Measurements from ENCODE around the gene TGFBR1. TPM values are rescaled to one million over a fixed set of nuclear protein-coding genes. Genes with fewer than 3 reads are reported as not detected.
A peak's percentile ranks its signal among the peaks of the same experiment; 100 is the strongest.

Gene TGFBR1
- total and polyA plus RNA-seq, 7 donors, result 5.3 to 25.7 (median 18.3) TPM

- ATAC-seq, result no peak
- 41 to 72% (median 50%) methylated on average over 3 of the region's 3 CpGs for WGBS, 3 donors
Measured at GRCh38 chr9:99074902-99075245, 30.0 kb upstream of the TGFBR1 start.

GRCh38 chr9:99075246-99075912 lies 29.5 kb upstream of the TGFBR1 start:
- Histone ChIP-seq H3K27ac (no peak overlapping the region), H3K4me3 (no peak overlapping the region), H3K9me3 (no peaks in the 10 kb centered on the region), H3K4me1 (no peaks in the 10 kb centered on the region), H3K36me3 (ENCODE audit: insufficient read depth in 1 of 2, low read depth in 1 of 2) (no peaks in the 10 kb centered on the region), H3K27me3 (ENCODE audit: insufficient read depth in 3 of 3, low read length in 2 of 3) (no peaks in the 10 kb centered on the region)
- no peak for TF ChIP-seq CTCF (IDR thresholded peaks at IDR 0.05)
- 21 to 49% (median 25%) methylated on average over 6 of the region's 6 CpGs for WGBS, 3 donors
- ATAC-seq (peak in 1 of 4 donors; percentile 35), DNase-seq (no peak)
- intact Hi-C loops (cut with DNase I), result no loop called here

More at GRCh38 chr9:99074902-99075245, 30.0 kb upstream of the TGFBR1 start:
- intact Hi-C loops (cut with DNase I), result no loop called here
- Histone ChIP-seq H3K9me3 (no peaks in the 10 kb centered on the region), H3K36me3 (ENCODE audit: insufficient read depth in 1 of 2, low read depth in 1 of 2) (no peaks in the 10 kb centered on the region), H3K27me3 (ENCODE audit: insufficient read depth in 3 of 3, low read length in 2 of 3) (no peaks in the 10 kb centered on the region), H3K4me3 (no peak overlapping the region), H3K4me1 (no peaks in the 10 kb centered on the region), H3K27ac (no peak overlapping the region)
- TF ChIP-seq CTCF (IDR thresholded peaks at IDR 0.05), result no peak
- no peak for DNase-seq

- intact Hi-C loops (cut with DNase I), result no loop called here
- Histone ChIP-seq H3K9me3 (no peaks in the 10 kb centered on the region), H3K27me3 (ENCODE audit: insufficient read depth in 3 of 3, low read length in 2 of 3) (peaks cover 0 to 4% (median 0%) of the 10 kb centered on the region in 3 donors), H3K4me3 (no peak overlapping the region), H3K27ac (no peak overlapping the region), H3K4me1 (no peaks in the 10 kb centered on the region), H3K36me3 (ENCODE audit: insufficient read depth in 1 of 2, low read depth in 1 of 2) (no peaks in the 10 kb centered on the region)
- ATAC-seq (no peak), DNase-seq (no peak)
- no peak for TF ChIP-seq CTCF (IDR thresholded peaks at IDR 0.05)
- 73 to 90% (median 84%) methylated on average over 4 of the region's 4 CpGs for WGBS, 3 donors
Measured at GRCh38 chr9:99076030-99076429, 28.9 kb upstream of the TGFBR1 start.

- Histone ChIP-seq H3K4me3 (no peak overlapping the region), H3K27me3 (ENCODE audit: insufficient read depth in 3 of 3, low read length in 2 of 3) (peaks cover 0 to 4% (median 0%) of the 10 kb centered on the region in 3 donors), H3K9me3 (no peaks in the 10 kb centered on the region), H3K27ac (no peak overlapping the region), H3K36me3 (ENCODE audit: insufficient read depth in 1 of 2, low read depth in 1 of 2) (no peaks in the 10 kb centered on the region), H3K4me1 (no peaks in the 10 kb centered on the region)
- 31 to 42% (median 32%) methylated on average over 6 of the region's 6 CpGs for WGBS, 3 donors
- no peak for TF ChIP-seq CTCF (IDR thresholded peaks at IDR 0.05)
- intact Hi-C loops (cut with DNase I), result no loop called here
- ATAC-seq (no peak), DNase-seq (no peak)
Measured at GRCh38 chr9:99076483-99077171, 28.3 kb upstream of the TGFBR1 start.
